ENCODE results near the gene OPCML.

The OPCML gene

DNA sequence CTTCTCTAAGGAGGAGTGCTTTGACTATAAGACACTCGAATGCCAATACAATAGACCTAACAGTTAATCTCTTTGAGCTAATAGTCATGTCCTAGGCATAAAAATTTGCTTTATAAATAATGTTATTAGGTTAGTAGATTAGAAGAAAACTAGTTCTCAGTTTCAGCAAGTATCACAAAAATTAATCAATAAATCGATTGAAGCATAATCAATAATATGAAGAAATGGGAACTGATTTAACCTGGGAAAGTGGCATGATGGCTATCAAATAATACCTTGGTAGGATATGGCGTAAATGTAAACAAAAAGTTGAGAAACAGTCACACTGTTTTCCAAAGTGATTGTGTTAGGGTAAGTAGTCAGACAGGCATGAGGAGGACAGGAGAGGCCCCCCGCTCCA is 676.3 kb downstream of the OPCML start:
- no peak overlapping the region for H3K4me3 ChIP-seq (ENCODE audit: low read depth, low read length)
- DNase-seq: no peak
- no peaks in the 10 kb centered on the region for H3K36me3 ChIP-seq (replicated peaks)
- TF ChIP-seq, protein P1, sequence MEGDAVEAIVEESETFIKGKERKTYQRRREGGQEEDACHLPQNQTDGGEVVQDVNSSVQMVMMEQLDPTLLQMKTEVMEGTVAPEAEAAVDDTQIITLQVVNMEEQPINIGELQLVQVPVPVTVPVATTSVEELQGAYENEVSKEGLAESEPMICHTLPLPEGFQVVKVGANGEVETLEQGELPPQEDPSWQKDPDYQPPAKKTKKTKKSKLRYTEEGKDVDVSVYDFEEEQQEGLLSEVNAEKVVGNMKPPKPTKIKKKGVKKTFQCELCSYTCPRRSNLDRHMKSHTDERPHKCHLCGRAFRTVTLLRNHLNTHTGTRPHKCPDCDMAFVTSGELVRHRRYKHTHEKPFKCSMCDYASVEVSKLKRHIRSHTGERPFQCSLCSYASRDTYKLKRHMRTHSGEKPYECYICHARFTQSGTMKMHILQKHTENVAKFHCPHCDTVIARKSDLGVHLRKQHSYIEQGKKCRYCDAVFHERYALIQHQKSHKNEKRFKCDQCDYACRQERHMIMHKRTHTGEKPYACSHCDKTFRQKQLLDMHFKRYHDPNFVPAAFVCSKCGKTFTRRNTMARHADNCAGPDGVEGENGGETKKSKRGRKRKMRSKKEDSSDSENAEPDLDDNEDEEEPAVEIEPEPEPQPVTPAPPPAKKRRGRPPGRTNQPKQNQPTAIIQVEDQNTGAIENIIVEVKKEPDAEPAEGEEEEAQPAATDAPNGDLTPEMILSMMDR (IDR thresholded peaks at IDR 0.05; ENCODE audit: low read depth, low read length, missing control alignments): no peak
- no peak overlapping the region for H3K27ac ChIP-seq
- in situ Hi-C loops (cut with HindIII; ENCODE audit: low pct_ligation_motif_present, low sequenced_read_pairs): no loop called here
- no peaks in the 10 kb centered on the region for H3K27me3 ChIP-seq (replicated peaks)

DNA sequence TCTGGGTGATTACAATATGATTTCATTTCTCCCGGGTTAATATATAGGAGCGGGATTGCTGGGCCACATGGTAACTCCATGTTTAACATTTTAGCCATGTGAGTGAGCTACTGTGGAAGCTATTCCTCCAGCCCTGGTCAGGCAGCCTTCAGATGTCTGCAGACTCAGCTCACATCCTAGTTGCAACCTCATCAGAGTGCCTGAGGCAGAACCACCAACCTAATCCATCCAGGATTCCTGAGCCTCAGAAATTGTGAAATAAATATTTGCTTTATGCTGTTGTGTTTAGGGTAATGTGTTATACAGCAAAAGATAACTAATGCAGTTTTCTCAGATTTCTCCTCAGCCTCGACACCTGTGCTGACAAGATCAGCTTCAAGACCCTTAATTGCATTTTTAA is 676.8 kb downstream of the OPCML start:
- no peak for DNase-seq
- in situ Hi-C loops (cut with HindIII; ENCODE audit: low pct_ligation_motif_present, low sequenced_read_pairs): no loop called here
- no peaks in the 10 kb centered on the region for H3K36me3 ChIP-seq (replicated peaks)
- TF ChIP-seq, protein P1 (IDR thresholded peaks at IDR 0.05; ENCODE audit: low read depth, low read length, missing control alignments): no peak
- no peak overlapping the region for H3K4me3 ChIP-seq (ENCODE audit: low read depth, low read length)
- H3K27me3 ChIP-seq (replicated peaks): no peaks in the 10 kb centered on the region
- no peak overlapping the region for H3K27ac ChIP-seq

DNA sequence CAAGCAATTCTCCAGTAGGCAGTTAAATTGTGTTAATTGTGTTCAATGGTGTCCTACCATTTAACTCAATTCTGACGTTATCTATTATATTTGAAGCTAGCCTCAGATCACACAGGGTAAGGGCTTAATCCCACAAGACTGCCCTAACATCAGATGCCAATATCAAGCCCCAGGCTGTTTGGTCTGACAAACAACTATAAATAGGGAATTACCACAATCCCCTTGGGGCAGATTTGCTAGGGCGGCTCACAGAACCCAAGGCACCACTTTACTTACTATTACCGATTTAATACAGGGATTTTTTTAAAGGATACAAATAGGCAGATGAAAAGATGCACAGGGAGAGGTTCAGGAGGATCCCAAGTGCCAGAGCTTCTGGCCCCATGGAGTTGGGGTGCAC is 678.4 kb downstream of the OPCML start:
- in situ Hi-C loops (cut with HindIII; ENCODE audit: low pct_ligation_motif_present, low sequenced_read_pairs): no loop called here
- no peak overlapping the region for H3K27ac ChIP-seq
- TF ChIP-seq, protein P1 (IDR thresholded peaks at IDR 0.05; ENCODE audit: low read depth, low read length, missing control alignments): no peak
- no peaks in the 10 kb centered on the region for H3K27me3 ChIP-seq (replicated peaks)
- H3K36me3 ChIP-seq (replicated peaks): no peaks in the 10 kb centered on the region
- H3K4me3 ChIP-seq (ENCODE audit: low read depth, low read length): no peak overlapping the region
- no peak for DNase-seq

DNA sequence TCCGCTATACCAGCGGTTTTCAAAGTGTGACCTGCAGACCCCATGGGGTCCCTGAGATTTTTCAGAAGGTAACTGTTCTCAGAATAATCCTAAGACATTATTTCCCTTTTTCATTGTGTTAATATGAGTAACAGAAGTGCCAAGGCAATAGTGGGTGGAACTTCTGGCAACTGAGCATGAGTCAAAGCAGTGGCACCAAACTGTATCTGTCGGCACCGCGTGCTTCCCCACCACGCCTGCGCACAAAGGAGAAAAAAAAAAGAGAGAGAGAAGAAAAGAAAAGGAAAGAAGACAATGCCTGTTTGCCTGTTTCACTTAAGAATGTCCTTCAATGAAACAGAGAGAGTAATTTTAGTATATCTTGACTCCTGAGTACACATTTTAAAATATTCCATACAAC is 679.9 kb downstream of the OPCML start:
- H3K36me3 ChIP-seq (replicated peaks): no peaks in the 10 kb centered on the region
- H3K4me3 ChIP-seq (ENCODE audit: low read depth, low read length): no peak overlapping the region
- no peak overlapping the region for H3K27ac ChIP-seq
- in situ Hi-C loops (cut with HindIII; ENCODE audit: low pct_ligation_motif_present, low sequenced_read_pairs): no loop called here
- TF ChIP-seq, protein P1 (IDR thresholded peaks at IDR 0.05; ENCODE audit: low read depth, low read length, missing control alignments): no peak
- no peaks in the 10 kb centered on the region for H3K27me3 ChIP-seq (replicated peaks)
- DNase-seq: no peak

DNA sequence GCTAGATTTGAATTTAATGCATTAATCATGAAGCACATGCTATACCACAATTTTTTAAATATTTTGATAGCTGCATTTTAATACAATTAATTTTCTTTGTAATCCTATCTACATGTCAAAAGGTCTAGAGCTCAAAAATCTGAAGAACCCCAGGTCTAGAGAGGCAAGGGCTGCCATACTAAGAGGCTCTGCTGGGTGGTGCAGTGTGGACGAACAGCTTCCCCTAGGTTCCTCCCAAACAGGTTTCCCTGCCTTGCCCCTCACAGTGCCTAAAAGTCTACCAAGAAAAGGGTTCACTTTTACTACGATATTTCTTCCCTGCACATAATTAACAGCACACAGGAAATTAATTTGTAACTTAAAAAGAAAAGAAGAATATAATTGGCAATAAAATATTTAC is 681.1 kb downstream of the OPCML start:
- no peaks in the 10 kb centered on the region for H3K27me3 ChIP-seq (replicated peaks)
- TF ChIP-seq, protein P1 (IDR thresholded peaks at IDR 0.05; ENCODE audit: low read depth, low read length, missing control alignments): no peak
- H3K27ac ChIP-seq: no peak overlapping the region
- no peak overlapping the region for H3K4me3 ChIP-seq (ENCODE audit: low read depth, low read length)
- H3K36me3 ChIP-seq (replicated peaks): no peaks in the 10 kb centered on the region
- in situ Hi-C loops (cut with HindIII; ENCODE audit: low pct_ligation_motif_present, low sequenced_read_pairs): no loop called here
- no peak for DNase-seq

DNA sequence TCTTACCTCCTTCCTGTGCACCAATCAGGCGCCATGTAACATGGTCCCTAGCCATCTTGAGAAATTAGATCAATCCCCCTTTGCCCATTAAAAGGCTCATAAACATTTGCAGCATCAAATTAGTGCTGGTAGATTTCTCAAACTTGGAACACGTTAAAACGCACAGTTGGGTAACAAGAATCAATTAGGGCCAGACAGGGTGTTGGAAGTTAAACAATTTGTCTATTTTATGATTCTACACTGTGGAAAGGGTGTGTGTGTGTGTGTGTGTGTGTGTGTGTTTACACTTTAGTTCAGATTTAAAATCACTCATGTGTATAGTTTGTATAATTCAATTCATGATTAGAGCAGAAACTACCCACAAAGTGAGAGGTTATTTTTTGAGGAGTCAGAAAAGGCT is 682.0 kb downstream of the OPCML start:
- in situ Hi-C loops (cut with HindIII; ENCODE audit: low pct_ligation_motif_present, low sequenced_read_pairs): no loop called here
- no peak overlapping the region for H3K27ac ChIP-seq

More for the DNA sequence above, 682.0 kb downstream of the OPCML start:
- Histone ChIP-seq H3K27me3 (replicated peaks) (no peaks in the 10 kb centered on the region), H3K36me3 (replicated peaks) (no peaks in the 10 kb centered on the region), H3K4me3 (ENCODE audit: low read depth, low read length) (no peak overlapping the region)
- DNase-seq: no peak
- TF ChIP-seq, protein P1 (IDR thresholded peaks at IDR 0.05; ENCODE audit: low read depth, low read length, missing control alignments): no peak
